HG03025 (cell line): ENCODE results near the gene GPR32.
"Not testable (repeated sequence)": the region's sequence is repeated elsewhere in the genome, so short reads cannot be mapped to it uniquely, and the experiment has no call there.

ENCODE experiments used
- ATAC-seq: cut with Tn5 transposase; IDR thresholded peaks from one replicate; pipeline ENCODE4 v1.9.1; 2021; ENCODE audit warnings: mild to moderate bottlenecking, moderate library complexity; ENCODE audit not compliant: unreplicated experiment, low FRiP score

Gene GPR32

DNA sequence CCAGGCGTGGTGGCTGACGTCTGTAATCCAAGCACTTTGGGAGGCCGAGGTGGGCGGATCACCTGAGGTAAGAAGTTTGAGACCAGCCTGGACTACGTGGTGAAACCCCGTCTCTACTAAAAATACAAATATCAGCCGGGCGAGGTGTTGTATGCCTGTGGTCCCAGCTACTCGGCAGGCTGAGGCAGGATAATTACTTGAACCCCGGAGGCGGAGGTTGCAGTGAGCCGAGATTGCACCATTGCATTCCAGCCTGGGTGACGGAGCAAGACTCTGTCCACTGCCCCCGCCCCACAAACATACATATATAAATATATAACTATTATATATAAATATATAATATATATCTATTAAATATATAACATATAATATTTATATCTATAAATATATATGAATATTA lies 23.1 kb upstream of the GPR32 start:
- not testable (repeated sequence) for ATAC-seq

DNA sequence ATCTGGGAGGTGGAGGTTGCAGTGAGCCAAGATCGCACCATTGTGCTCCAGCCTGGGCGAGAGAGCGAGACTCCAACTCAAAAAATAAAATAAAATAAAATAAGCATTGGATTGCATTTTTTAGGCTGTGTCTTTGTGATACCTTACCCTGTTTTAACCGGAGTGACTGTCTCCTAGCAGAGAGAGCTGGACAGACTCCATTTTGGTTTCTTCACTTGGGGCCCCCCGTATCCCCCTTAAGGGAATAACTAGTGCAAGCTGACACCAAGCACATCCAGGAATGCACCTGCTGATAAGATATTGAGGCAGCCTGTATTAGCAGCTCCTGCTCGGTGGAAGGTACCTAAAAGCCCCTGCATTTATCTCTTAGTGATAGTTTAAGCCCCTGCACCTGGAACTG lies 20.8 kb upstream of the GPR32 start:
- no peak for ATAC-seq

DNA sequence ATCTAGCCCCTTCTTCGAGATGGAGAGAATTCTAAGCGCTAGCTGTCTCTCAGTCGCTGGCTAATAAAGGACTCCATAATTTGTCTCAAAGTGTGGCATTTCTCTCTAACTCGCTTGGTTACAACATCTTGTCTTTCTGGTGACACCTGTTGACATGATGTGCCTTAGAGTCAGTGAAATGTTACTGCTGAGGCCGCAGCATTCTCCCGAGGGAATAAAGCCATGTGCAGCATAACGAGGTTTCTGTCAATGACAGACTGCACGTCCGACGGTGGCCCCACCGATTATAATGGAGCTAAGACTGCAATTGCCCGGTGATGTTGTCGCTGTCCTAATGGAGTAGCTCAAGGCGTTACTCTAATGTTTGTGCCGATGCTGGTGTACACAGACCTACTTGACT lies 20.3 kb upstream of the GPR32 start:
- no peak for ATAC-seq

- no peak for ATAC-seq
Measured at GRCh38 chr19:50753879-50754278, 16.4 kb upstream of the GPR32 start.

DNA sequence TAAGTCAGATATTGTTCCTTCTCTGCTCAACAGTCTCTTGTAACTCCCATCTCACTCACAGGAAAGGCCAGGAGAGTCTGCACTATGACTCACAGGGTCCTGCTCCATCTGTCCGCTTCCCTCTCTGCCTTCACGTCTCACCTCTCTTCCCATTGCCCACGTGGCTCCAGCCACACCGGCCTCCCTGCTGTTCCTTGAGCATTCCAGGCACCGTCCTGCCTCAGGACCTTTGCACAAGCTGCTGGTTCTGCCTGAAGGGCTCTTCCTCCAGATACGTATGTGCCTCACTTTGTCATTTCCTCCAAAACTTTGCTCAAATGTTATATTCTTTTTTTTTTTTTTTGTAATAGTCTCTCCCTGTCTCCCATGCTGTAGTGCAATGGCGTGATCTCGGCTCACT lies 14.0 kb upstream of the GPR32 start:
- ATAC-seq: not testable (repeated sequence)

DNA sequence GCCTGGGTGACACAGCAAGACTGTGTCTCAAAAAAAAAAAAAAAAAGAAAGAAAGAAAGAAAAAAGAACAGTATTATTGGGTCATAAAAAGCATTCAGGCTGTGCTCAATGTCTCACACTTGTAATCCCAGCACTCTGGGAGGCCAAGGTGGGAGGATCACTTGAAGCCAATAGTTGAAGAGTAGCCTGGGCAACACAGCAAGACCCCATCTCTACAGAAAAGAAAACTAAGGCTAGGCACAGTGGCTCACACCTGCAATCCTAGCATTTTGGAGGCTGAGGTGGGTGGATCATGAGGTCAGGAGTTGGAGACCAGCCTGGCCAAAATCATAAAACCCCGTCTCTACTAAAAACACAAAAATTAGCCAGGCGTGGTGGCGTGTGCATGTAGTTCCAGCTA lies 12.6 kb upstream of the GPR32 start:
- not testable (repeated sequence) for ATAC-seq

DNA sequence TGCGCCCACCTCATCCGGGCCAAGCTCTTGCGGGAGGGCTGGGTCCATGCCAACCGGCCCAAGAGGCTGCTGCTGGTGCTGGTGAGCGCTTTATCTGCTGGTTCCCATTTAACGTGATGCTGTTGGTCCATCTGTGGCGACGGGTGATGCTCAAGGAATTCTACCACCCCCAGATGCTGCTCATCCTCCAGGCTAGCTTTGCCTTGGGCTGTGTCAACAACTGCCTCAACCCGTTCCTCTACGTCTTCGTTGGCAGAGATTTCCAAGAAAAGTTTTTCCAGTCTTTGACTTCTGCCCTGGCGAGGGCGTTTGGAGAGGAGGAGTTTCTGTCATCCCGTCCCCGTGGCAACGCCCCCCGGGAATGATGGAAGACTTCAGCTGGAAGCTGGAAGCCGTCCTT lies 11.2 kb upstream of the GPR32 start:
- ATAC-seq: not testable (repeated sequence)

GRCh38 chr19:50759886-50760285 lies 10.4 kb upstream of the GPR32 start:
- no peak for ATAC-seq

DNA sequence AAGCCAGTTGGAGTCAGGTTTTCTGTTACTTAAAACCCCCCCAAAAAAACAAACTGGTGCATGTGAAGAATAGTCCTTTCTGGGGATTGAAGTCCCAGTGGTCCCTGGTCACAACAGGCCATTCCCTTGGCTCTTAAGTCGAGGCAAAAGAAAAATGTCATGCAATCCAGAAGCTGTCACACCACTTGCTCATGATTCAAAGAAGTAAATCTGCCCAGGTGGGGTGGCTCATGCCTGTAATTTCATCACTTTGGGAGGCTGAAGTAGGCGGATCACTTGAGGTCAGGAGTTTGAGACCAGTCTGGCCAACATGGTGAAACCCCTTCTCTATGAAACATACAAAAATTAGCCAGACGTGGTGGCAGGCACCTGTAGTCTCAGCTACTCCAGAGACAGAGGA lies 8.8 kb upstream of the GPR32 start:
- ATAC-seq: not testable (repeated sequence)

- ATAC-seq: not testable (repeated sequence)
Measured at GRCh38 chr19:50763521-50763920, 6.7 kb upstream of the GPR32 start.

DNA sequence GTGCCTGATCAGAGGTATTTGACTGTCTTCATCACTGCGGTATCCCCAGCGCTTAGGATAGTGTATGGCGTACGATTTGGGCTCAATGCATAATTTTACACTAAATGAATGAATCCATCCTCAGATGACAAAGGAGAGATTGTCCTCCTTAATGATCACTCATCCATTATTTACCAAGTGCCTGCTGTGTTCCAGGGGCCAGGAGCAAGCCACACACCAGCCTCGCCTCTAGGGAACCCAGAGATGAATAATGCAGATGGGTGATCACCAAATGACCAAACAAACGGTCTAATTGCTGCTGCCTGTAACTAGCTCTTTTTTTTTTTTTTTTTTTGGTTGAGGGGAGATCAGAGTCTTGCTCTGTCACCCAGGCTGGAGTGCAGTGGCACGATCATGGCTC lies 5.9 kb upstream of the GPR32 start:
- ATAC-seq: no peak

DNA sequence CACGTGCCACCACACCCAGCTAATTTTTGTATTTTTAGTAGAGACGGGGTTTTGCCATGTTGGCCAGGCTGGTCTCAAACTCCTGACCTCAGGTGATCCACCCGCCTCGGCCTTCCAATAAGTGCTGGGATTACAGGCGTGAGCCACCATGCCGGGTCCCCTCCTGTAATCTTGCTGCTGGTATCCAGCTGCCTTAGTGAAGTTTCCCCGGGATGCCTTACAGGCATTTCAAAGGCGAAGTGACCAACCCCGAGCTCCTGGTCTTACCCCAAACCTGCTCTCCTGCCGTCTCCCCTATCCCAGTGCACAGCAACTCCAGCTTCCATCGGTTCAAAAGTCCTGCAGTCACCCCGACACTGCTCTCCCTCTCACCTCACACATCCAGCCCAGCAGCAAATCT lies 3.5 kb upstream of the GPR32 start:
- ATAC-seq: not testable (repeated sequence)

GRCh38 chr19:50767263-50767662 lies 3.0 kb upstream of the GPR32 start:
- not testable (repeated sequence) for ATAC-seq

DNA sequence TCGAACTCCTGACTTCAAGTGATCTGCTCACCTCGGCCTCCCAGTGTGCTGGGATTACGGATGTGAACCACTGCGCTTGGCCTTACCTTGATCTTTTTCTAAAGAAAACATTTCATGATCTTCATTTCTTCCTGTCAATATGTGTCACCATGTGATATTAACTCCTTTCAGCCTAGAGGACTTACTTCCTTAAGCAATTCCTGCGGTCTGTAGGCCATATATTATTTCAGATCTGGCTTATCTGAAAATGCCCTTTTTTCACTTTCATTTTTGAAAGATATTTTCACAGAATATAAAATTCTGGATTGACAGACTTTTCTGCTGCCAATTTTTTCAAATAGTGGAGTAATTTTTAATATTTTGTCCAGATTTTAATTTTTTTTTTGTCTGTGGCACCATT lies 2.0 kb upstream of the GPR32 start:
- no peak for ATAC-seq

GRCh38 chr19:50770888-50771287 lies 624 bp downstream of the GPR32 start:
- no peak for ATAC-seq

DNA sequence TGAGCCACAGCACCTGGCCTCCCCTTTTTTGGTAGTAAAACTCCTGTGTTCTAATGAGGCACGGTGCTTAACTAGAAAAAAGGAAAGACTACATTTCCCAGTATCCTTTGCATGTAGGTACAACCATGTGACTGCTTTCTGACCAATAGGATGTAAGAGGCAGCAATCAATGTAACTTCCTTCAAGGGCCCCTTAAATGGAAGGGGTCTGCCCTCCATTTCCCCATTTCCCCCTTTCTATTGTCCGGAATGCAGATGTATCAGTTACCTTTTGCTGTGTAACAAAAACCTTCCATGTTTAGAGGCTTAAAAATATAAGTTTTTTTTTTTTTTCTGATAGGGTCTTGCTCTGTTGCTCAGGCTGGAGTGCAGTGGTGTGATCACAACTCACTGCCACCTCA lies 2.2 kb downstream of the GPR32 start:
- no peak for ATAC-seq

DNA sequence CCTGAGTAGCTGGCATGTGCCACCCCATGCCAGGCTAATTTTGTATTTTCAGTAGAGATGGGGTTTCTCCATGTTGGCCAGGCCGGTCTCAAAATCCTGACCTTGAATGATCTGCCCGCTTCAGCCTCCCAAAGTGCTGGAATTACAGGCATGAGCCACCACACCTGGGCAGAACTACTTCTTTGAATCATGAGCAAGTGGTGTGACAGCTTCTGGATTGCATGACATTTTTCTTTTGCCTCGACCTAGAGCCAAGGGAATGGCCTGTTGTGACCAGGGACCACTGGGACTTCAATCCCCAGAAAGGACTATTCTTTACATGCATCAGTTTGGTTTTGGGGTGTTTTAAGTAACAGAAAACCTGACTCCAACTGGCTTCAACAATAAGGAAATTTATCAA lies 2.6 kb downstream of the GPR32 start:
- ATAC-seq: not testable (repeated sequence)

DNA sequence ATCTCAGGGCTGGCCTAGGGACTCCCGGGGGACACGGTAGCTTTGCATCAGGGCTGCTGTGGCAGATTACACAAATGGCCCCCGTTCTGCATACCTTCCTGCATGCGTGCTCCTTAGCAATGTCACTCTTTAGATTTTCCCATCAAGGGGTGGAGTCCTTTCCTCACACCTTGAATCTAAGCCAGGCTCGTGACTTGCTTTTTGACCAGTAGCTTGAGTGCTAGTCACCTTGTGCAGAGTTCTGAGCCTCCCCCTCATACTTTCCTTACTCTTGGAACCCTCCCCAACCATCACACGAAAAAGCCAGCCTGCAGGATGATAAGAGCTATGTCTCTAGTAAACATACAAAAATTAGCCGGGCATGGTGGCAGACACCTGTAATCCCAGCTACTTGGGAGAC lies 3.2 kb downstream of the GPR32 start:
- not testable (repeated sequence) for ATAC-seq

- ATAC-seq: no peak
Measured at GRCh38 chr19:50776131-50776530, 5.9 kb downstream of the GPR32 start.

- no peak for ATAC-seq
Measured at GRCh38 chr19:50777261-50777660, 7.0 kb downstream of the GPR32 start.

GRCh38 chr19:50777830-50778303 lies 7.6 kb downstream of the GPR32 start:
- ATAC-seq: no peak

DNA sequence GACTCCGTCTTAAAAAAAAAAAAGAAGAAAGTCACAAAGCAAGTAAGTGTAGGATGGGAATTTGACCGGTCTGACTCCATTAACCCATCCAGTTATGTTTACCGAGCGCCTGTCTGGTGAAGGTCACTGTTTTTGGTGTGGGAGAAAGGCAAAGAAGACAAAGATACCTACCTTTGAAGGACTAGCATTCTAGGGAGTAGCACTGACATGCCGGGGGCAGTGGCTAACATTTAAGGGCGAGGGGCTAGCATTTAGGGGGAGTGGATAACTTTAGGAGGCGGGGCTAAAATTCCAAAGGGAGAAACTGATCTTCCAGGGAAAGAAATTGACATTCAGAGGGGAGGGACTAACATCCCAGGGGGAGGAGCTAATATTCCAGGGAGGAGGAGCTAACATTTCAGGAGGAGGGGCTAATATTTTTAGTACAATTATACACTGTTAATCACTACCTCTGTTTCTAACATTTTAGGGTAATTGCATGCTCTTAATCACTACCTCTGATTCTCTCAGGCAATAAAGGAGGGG lies 8.7 kb downstream of the GPR32 start:
- no peak for ATAC-seq
